Activated naive CD8-positive, alpha-beta T cell treated with anti-CD3 and anti-CD28 coated beads, Interleukin-2, amount 50 U/mL, for 16 hours (primary cell): ENCODE measurements around the gene NFYC.

Experiments
- DNase-seq: peaks from one replicate; pipeline ENCODE4 v3.0.0-alpha.2; 2020; ENCODE audit warnings: low read depth, low spot score

Gene NFYC

DNA sequence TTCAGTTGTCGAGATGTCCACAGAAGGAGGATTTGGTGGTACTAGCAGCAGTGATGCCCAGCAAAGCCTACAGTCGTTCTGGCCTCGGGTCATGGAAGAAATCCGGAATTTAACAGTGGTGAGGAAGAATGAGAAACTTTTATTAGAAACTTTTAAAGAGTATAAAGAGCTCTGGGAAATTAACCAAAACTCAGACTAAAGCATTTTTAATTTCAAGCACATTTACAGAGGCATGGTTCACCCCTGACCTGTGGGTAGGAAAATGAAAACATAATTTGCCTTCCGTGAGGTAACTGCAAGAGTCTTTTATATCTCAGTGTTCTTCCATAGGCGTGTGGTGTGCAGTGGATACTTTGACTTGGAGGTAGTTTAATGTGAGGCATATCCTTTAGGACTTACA, 47.3 kb downstream of the NFYC start:
- no peak for DNase-seq

DNA sequence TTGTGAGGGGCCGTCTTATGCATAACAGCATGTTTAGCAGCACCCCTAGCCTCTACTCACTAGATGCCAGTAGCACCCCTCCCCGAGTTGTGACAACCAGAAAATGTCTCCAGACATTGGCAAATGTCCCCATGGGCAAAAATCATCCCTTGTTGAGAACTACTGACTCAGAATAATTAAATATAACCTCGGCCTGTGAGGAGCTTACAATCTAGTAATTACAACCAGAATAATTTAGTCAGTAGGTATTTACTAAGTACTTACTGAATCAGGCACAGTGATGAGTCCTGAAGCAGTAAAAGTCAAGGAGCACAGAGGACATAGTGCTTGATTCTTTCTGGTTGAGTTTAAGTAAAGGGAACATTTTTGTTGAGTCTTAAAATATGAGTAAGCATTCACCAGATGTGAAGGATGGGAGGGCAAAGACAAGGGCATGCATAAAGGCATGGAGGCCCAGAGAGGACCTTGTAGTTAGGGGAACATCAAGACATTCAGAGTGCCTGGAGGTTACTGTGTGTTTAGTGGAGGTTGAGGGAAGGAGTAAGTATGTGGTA, 48.0 kb downstream of the NFYC start:
- no peak for DNase-seq

DNA sequence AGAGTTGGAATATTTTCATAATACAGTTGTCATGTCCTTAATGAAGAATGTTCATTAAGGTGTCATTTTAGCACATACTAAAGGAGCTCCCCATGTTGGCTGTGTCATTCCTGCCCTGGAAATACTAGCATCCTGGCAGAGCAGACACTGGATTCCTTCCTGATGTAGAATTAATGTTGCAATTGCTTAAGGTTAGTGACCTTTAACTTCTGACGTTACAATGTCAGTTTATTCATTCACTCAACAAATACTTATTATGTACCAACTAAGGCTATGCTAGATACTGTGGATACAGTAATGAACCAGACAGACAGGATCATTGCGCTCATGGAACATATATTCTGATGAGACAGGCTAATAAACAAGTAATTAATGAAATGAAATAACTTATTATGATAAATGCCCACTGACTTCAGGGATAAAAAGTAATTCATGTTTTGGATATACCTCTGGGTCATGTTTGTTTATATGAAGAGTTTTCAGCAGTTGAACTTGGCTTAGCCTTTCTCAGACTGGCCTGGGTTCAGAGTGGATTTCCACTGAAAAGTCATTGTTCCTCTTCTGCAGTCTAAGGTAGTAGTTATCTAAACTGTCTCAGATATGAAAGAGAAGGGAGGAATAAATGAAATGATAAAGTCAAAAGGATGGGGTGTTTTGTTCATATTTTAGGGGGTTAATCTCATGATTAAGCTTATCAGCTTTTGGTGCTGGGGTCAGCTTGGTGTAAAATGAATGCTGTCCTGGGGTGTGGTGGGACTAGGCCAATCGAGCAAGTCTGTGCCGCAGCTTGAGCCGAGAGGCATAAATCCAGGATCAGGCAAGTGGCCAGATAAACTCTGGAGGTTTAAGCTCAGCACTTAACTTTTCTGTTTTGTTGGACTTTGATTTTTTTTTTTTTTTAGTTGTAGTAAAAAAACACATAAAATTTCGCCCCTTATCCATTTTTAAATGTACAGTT, 48.8 kb downstream of the NFYC start:
- DNase-seq: no peak

DNA sequence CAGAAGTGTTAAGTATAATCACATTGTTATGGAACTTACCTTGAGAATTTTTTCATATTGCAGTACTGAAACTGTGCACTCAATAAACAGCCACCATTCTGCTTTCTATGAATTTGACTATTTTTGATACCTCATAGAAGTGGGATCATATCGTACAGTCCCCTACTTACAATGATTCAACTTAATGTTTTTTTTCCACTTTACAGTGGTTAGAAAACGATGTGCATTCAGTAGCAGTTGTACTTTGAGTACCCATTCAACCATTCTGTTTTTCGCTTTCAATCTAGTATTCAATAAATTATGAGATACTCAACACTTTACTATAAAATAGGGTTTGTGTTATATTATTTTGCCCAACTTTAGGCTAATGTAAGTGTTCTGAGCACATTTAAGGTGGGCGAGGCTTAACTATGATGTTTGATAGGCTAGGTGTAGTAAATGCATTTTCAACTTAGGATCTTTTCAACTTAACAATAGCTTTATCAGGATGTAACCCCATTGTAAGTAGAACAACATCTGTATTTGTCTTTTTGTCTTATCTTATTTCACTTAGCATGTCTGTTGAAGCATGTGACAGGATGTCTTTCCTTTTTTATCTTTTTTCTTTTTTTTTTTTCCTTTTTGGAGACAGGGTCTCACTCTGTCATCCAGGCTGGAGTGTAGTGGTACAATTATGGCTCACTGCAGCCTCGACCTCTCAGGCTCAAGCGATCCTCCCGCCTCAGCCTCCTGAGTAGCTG, 49.7 kb downstream of the NFYC start:
- no peak for DNase-seq

DNA sequence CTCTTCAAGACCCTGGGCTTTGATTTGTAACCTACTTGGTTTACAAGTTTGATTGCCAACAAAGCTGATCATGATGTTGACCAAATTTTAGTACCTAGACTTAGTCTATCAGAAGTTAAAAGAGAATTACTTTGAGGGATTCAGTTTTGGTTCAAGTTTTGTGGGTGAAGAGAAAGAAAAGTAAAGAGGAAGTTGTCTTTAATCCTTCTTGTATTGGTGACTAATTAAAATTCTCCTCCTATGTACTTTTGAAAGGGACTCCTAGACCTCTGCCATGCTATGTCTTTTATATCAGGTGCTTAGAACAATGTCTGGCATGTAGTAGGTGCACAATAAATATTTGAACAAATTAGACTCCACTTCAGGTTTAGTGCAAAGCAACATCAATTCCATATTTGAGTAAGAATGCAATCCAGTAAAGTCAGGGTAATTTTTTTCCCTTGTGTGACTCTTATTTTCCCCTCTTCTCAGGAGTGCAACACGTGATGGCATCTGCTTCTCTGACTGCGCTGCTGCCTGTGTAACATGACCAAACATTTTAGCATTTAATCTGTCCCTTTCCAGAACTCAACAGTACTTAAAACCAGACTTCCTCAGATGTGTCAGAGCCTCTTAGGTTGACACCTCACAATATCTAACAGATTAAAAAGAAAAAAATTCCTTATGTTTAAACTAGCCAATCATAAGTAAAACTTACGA, 51.0 kb downstream of the NFYC start:
- DNase-seq: no peak

DNA sequence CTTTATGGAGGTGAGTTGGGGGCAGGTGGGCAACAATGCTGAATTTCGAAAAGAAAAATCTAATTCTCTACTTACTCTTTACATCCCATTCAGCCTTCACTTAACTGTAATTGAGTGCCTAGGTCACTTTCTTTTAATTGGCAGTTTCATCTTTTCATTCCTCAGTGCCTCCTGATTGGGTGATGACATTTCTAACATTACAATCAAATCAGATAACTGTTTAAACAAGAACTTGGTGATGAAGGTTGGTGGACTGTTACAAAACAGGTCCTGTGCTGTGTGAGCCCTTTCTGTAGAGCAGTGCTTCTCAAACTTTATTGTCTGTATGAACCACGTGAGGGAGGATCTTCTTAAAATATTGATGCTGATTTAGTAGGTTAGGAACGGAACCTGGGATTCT, 51.9 kb downstream of the NFYC start:
- DNase-seq: no peak

DNA sequence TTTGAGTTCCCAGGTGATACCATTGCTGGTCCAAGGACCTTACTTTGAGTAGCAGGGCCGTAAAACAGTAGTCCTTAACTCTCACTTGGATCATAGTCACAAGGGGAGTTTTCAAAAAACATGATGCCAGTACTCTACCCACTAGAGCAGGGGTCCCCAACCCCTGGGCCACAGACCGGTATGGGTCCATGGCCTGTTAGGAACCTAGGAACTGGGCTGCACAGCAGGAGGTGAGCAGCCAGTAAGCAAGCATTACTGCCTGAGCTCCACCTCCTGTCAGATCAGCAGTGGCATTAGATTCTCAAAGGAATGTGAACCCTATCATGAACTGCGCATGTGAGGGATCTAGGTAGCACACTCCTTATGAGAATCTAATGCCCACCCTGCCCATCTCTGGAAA, 52.4 kb downstream of the NFYC start:
- no peak for DNase-seq

DNA sequence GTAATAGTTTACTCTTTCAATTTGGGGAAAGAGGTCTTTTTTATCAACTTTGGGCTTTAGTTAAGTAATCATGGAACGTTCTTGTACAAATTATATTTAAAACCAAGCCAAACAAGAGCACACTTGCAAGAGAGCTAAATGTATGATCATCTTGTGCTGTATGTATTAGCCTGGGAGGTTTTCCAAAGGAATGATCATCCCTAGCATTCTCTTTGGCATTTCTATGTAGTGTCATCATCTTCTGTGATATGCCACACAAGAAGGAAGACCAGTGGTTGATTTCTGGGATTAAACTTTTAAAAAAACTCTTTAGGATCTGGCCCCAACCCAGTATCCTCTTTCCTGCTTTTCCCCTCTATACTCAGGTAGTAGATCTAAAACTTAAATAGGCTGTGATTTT, 53.7 kb downstream of the NFYC start:
- no peak for DNase-seq

DNA sequence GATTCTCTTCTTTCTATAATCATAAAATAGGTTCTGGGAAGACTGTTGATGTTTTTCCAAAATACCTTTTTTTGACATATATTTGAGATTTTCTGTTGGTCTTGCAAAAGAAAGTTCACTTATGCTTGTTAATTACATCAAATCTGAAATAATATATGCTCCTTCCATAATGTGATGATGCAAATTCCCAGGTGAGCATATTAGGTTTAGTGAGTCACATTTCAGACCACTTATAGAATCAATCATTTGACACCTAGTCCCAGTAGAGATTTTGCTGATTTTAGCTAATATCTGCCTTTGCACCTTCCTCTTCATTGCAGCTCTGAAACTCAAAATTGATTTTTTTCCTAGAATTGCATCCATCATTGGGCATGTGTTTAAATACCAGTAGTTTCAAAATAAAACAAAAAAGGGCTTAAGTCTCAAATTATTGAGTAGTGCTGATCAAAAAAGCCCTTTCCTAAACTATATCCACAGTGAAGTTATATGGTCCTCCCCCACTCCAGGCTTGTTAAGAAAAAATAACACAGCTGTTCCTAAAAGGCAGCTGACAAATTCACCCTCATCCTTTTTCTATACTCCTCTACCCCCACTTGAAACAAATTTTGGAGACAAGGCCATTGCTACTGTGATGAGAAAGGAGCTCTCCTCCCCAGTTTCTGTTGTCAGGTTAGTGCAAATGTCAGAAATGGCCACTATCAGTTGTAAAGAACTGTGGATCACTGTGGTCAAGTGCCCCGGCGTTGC, 55.0 kb downstream of the NFYC start:
- no peak for DNase-seq

DNA sequence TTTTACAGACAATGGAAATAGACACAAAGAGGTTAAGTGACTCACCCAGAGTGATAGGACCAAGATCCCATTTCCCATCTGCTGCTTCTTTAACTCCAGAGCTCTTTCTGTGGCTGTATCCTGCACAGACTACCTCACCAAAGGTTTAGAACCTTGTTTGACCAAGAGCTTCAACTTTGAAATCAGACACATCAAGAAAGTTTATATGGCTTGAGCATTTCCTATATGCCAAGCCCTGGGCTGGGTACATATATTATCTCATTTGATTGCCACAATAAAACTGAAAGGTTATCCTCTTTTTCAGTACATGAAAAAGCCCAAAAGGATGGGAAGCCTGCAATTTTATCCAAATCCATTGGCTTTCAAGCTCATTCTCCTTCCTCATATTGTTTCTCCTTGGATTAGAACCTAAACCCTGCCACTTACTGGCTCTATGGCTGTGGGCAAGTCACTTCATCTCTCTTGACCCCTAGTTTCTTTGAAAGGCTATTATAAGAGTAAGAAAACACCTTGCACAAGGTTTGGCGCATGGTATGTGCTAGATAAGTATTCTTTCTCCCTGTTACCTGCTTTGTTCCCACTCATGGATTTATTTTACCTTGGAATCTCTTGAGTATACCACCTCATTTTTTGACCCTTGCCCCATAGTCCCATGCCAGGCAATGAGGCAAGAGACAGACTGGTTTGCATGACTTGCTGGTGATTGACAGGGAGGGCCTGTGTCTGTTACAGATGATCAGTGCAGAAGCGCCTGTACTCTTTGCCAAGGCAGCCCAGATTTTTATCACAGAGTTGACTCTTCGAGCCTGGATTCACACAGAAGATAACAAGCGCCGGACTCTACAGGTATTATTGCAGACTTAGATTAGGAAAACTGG, 57.6 kb downstream of the NFYC start:
- DNase-seq: no peak

DNA sequence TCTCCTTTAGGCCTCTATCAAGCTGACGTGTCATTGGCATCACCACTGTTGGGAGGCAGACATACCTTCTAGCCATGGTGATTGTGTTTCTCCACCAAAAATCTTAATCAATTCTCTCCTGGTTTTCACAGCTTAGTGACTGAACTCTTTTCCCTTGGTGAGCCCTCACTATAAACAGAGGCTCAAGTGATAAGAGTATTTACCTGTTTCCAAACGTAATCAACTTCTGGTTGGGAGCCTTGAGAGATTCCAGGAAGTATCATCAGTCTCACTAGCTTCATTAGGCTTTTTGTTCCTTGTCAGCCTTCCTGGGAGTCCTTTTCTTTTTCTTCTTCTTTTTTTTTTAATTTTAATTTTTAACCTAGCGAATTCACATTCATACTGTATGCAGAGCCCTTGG, 58.3 kb downstream of the NFYC start:
- DNase-seq: no peak

DNA sequence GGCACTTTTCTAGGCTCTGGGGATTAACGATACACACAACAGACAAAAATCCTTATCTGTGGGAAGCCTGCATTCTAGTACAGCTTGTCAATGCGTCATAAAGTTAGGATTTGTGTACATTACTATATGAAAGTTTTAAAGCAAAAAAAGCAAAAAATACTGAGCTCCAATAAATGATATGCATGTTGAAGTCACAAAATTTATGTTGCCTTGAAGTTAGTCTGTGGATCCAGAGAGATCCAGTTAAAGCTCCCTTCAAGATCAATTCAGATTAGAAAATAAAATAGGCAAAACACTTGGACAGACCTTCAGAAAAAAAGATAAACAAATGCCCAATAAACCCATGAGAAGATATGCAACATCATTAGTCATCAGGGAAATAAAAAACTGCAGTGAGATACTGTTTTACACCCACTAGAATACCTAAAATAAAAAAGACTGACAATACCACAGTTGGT, 59.0 kb downstream of the NFYC start:
- DNase-seq: no peak

DNA sequence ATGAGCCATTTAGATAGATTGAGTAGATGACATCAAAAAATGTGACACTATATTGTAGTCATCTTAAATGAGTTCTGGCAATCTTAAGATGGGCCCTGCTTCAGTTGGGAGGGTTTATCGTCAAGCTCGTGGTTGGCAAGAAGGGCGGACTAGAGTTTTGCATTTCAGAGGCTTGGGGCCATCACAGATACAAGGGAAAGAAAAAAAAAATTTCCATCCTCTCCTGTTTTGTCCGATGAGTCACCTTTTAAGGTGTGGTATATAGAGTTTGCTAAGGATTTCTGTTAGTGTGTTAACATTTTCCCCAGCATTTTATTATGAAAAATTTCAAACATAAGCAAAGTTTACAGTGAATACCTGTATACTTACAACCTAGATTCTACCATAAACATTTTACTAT, 60.3 kb downstream of the NFYC start:
- no peak for DNase-seq

DNA sequence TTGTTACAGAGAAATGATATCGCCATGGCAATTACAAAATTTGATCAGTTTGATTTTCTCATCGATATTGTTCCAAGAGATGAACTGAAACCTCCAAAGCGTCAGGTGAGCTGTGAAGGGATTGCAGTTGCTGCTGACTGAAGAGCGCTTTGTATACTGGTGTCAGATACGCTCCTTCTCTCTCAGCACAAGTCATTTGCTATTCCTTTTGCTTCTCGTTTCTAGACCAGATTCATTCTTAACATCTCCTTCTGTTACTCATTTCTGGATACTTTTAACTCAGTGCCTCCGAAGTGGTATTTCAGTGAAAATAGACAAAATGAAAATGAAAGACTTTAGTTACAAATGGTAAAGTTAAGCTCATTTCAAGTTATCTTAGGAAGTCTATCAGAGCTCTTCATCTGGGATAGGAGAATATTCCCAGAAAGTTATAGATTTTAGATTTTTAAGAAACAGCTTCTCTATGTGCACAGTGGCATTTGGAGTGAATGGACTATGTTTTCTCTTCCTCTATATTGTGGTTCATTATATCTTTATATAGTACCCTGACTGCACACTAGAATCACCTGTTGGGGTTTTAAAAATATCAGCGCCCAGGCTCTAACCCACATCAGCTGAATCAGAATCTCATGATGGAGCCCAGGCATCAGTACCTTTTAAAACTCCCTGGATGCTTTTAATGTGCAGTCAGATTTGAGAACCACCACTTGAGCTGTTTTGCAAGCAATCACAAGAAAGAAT, 61.8 kb downstream of the NFYC start:
- no peak for DNase-seq

DNA sequence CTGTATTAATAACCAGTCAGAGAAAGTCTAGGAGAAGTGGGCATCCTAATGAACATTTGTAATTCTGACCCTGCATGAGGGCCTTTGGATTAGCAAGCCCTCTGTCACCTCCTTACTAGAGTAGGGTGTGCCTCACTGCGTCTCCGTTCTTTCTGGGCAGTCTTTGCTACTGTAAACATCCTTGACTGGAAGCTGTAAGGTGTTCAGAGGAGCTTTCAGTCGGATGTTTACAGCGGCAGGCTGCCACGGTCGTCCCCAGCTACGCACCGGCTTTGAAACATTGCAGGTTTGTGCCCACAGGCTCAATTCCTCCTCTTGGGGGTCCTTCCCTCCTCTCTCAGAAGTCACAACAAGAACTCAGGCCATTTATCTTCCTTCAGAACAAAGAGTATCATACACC, 62.7 kb downstream of the NFYC start:
- no peak for DNase-seq

DNA sequence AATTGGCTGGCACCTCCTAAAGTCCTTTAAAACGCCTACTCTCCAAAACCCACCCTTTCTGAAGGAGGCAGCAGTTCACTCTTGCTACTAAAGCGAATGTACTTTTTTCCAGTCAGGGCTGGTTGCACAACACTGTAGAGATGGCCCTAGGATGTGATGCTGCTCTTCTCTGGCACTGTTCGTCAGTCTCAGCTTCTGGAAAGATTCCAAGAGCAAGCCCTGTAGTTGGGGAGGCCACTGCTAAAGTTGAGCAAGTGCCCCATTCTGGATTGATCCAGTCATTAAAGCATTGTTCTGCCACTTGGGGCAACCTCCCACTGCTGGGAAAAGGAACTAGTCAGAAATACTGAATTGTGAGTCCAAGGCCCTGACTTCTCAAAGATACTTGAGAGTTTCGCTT, 63.6 kb downstream of the NFYC start:
- DNase-seq: no peak

DNA sequence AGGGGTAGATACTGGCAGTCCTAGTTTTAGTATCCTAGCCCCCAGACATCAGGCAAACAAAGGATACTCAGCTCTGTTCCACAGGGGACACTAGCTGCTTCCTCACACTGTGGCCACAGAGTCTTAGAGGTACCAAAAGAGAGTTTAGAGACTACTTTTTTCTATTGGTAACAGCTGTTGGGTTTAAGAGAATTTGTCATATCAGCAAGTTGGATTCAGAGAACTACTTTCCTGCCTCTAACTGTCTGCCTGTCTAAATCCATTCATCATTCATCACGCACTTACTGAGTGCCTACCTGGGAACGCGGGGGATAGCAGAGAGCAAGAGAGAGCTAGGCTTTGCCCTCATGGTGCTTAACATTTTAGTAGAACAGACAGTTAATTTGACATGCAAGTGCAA, 65.0 kb downstream of the NFYC start:
- DNase-seq: no peak

DNA sequence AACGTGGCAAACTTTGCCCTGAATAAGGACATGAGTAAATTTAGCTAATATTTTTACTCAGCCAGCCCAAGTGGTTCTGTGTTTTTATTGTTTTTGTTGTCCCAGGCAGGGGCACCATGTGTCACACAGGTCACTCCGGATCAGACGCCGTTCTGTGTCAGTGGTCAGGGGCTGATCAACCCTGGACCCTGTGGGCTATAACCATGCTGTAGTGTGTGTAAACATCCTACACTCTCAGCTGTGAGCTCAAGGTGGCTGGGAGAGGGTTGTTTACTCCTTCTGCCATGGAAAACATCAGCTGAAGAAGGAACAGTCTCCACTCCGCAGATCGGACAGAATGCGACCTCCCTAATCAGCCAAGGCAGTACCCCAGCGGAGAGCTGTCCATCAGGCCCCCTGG, 65.6 kb downstream of the NFYC start:
- DNase-seq: no peak

DNA sequence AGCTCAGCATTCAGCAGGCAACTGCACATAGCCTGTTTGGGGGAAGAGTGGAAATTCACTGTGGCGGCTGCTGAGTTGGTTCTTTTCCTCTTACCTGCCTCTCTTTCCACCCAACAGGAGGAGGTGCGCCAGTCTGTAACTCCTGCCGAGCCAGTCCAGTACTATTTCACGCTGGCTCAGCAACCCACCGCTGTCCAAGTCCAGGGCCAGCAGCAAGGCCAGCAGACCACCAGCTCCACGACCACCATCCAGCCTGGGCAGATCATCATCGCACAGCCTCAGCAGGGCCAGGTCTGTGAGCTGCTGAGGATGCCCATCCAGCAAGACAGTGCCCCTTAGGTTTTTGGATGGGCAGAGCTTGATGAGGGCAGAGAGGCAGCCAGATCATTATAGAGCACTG, 66.5 kb downstream of the NFYC start:
- no peak for DNase-seq
